NOMO-1 (cell line): ENCODE measurements around the gene SLC25A21.

Source experiments
- DNase-seq, 2 experiments: peaks; one replicate each; lab custom pipeline; 2025; ENCODE audit not compliant: unreplicated experiment in 2 of 2; lab: John Stamatoyannopoulos, UW

Gene SLC25A21

DNA sequence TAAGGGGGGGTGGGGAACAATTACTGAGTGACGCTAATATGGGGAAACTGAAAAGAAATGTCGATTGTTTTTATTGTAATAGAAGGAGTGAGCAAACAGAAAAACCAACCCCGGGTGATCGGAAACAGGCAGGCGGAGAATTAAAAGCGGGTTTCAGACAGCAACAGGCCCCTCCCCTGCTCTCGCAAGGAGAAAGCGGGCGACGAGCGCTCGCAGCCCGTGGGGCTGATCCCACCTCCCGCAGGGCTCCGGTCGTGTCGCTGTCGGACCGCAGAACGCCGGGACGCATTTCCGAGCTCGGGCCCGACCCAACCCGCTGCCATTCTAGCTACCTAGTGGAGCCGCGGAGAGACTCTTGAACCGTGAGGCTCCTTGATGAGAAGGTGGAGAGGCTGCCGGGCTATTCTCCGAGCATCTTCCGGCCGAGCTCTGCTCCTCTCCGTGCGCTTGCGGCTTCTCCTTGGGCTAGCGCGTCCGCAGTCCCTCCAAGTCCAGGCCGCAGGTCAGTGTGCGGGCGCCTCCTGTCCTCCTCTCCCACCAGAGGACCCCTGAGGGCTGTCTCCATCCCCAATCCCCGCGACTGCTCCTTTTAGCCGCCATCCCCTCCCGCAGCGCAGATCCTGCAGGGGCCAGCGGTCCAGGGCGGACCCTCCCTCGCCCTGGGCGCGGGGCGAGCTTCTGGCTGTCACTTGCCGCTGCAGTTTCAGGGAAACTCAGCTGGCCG, 514.8 kb downstream of the SLC25A21 start:
- DNase-seq, result no peak

DNA sequence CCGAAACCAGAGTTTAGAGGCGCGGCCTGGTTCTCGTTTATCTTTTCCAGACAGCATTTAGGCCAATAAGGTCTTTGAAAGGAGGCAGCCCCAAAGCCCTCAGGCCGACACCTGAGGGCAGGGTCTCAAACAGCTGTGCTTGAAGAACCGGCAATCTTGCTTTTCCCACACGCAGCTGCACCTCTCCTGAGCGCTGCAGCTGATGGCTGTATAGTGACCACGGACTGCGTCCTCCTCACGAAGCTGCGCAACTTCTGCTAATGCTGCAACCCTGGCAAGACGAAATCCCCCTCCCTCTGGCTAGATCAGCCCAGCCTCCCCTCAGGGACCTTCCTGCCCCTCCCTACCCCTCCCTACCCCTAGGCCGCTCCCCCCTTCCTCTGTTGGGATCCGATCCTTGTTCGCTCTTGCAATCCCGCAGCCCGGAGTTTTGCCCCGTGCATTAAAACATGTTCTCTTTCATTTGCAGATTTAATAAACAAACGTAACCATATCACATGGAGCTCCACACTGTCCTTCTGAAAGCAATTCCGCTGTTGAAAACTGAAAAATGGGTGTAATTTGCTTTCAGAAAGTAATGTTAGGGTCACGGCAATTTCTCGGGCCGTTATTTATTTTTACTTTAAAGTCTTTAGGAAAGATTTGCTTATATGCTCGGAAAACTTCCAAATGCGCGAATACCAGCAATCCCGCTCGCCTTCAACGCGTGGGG, 515.6 kb downstream of the SLC25A21 start:
- DNase-seq, result no peak

- no peak for DNase-seq
These were observed 516.3 kb downstream of the SLC25A21 start for GRCh38 chr14:36655963-36656686.

DNA sequence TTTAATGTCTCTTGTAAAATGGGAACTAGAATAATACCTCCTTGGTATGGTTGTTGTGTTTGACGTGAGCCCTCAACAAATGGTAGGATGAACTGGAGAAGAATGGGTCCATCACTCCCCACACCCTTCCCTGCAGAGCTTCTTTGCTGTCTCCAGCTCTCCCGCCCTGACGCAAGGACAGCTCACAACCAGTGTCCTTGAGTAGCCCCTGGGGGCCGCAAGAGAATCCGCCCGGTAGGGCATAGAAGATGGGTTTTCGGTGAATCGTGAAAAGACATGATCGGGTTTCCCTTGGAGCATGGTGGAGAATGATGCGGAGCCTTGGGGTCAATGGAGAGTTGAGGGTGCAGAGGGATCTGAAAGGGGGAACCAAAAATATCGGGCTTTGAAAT, 516.8 kb downstream of the SLC25A21 start:
- DNase-seq, result no peak

DNA sequence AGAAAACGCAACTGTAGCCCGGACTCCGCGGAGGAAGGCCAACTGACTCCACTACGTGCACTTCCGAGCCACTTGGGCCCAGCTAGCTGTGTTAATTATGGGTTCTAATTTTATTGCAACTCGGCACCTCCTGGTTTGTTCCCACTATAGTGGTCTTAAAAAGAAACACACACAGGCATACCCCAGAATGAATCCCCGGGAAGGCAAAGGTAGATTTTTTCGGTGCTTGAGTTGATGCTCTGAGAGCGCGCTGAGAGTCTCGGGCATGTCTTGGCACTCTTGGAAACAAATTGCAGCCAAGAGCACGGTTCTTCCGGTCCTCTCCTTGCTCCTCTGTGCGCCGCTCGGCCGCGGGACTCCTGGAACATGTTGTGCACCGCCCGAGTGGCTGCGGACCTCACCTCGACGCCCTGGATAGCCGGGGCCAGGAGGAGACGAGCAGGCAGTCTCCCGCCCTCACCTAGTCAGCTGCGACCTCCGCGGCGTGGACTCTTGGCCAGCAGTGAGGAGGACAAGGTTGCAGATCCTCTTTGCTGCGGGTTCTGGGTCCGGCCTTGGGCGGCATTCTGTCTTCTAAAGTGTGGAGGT, 517.5 kb downstream of the SLC25A21 start:
- no peak for DNase-seq

- DNase-seq, result no peak
These were observed 518.2 kb downstream of the SLC25A21 start for GRCh38 chr14:36653962-36654793.

DNA sequence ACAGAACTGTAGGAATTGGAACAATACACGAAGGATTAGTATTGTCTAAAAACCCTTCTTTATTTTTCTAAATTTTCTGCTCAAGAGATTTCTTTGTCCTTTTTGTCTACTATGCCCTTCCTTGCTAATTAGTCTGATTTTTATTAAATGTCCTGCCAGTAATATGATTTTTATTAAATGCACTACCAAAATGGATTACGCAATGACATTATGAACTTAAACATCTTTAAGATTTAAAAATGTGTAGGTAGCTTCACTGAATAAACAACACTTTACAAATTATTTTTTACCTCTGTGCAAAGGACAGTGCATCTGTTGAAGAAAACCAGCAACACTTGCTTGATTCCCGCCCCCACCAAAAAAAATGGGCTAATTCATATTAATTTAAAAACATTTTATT, 519.0 kb downstream of the SLC25A21 start:
- DNase-seq, result no peak

DNA sequence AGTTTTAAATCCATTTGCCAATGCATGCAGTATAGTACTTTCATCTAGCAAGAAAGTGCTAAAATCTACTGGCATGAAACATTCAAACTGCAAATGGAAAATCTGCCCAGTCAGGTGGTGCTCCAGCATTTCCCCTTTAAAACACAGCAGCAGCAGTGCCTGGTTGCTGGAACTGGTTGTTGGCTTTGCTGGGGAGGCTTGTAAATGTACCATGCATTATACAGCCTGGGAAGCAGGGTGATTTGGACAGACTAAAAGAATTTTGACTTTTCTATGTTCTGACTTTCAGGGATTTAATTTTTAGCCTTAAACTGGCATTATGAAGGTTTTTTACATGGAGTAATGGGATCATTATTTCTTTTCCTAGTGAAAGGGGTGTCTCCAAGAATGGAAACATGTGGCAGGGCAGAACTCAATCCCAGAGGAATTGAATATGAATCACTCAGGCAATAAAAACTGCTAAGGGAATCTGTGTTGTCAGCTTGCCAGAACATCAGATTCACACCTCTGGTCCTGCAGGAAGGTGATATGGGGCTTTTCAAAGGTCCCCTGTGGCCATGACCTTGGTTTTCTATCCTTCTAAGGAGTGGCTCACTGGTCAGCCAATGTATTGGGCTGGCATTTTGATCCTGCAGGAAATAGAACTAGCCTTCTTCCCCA, 519.7 kb downstream of the SLC25A21 start:
- DNase-seq, result no peak

GRCh38 chr14:36649872-36650650, 522.3 kb downstream of the SLC25A21 start:
- DNase-seq, result no peak

- DNase-seq, result no peak
These were observed 524.3 kb downstream of the SLC25A21 start for GRCh38 chr14:36647824-36648753.

DNA sequence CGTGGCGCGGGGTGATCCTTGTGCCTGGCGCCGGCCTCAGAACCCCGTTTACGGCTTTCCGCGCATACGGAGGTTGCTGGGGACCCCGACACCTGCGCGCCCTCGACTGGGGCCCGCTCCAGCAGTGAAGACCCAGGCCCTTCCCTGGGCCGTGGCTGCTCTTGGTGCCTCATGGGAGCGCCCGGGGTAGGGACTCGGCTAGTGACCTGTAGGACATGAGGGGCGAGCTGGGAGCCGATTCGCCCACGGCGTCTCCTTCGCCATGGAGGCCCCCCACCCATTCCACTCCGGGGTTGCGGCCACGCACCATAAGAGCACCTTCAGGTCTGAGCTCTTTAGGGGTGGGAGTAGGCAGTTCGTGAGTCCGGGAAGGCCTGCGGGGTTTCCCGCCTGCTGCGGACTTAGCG, 525.0 kb downstream of the SLC25A21 start:
- DNase-seq, result no peak

DNA sequence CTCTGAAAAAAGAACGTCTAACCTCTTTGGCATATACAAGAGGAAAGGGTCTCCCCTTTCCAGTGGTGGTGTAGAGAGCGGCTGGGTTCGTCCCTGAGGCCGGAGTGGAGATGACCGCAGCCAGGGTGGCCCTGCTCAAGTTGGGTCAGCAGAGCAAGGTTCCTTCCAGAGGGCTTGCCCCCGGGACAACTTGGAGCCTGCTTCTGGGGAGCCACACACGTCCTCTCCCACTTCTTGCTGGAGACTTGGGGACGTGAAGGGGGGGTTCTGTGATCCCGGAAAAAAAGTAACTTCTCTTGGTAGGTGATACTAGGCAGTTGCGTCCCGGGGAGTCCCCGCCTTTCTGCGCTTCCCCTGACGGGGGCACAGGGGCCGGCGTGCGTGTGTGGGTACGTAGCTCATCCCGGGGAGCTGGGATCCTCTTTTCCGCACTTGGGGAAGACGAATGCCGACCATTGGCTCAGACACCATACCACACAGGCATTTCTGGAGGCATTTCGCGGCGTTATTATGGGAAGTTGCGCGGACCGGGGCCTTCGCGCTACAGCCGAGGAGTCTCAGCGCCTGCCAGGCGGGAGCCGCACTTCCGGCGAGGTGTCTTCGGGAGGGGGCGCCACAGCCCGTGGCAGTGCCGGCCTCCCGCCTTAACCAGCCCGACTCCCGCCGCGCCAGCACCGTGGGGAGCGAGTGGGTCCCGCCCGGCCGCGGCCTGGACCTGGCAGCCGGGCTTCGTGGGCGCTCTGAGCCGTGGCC, 525.6 kb downstream of the SLC25A21 start:
- DNase-seq, result no peak

GRCh38 chr14:36633580-36633979, 538.8 kb downstream of the SLC25A21 start:
- DNase-seq, result no peak
